HepG2 (cell line): ENCODE data around the gene TNFAIP2. TPM values are rescaled to one million over a fixed set of nuclear protein-coding genes. Genes with fewer than 3 reads are reported as not detected.

Experiments
- ATAC-seq: fragments of 200-7000 bp; cut with Tn5 transposase; 3 replicates; pipeline ENCODE4 v1.9.1; 2020; ENCODE audit warnings: mild to moderate bottlenecking, moderate library complexity
- BruUV-seq: library from RNA; stranded (reverse); fragments of 400-500 nt; replicated peaks from 2 replicates; lab custom pipeline; 2021; lab: Mats Ljungman, UMichigan
- CTCF ChIA-PET: fragments of 300-600 bp; formaldehyde crosslinking; extraction: SDS; loops from one replicate; lab custom pipeline; 2021; ENCODE audit warnings: low total read pairs, inconsistent platforms, low intra/inter-chr PET ratio; lab: Yijun Ruan, JAX
- POLR2A ChIA-PET: fragments of 350-600 bp; sonication (Branson Sonifier 250); formaldehyde crosslinking; loops from one replicate; lab custom pipeline; 2020; ENCODE audit warnings: antibody characterized with exemption, inconsistent platforms; lab: Yijun Ruan, JAX
- DNase-seq: peaks from one replicate; pipeline ENCODE4 v3.0.0-alpha.2; 2015; ENCODE audit warnings: low spot score
- FAIRE-seq: peaks from 3 replicates; lab custom pipeline; 2011; peaks lifted over from hg19 to GRCh38; lab: Jason Lieb, UNC
- H2AFZ ChIP-seq: one replicate; pipeline ENCODE4 v1.6.1; 2011; ENCODE audit warnings: low read length, inconsistent platforms
- H3K27ac ChIP-seq: fragments of 300-600 bp; 3 replicates; pipeline ENCODE4 v1.8.0; 2011; ENCODE audit warnings: mixed run types, mild to moderate bottlenecking, mixed read lengths, low read length, inconsistent platforms; ENCODE audit not compliant: insufficient read depth; ENCODE audit errors: extremely low read length
- H3K27me3 ChIP-seq, 2 experiments: fragments of 200-600 bp in 1 of 2; 2 replicates in 1 of 2; 3 replicates in 1 of 2; pipeline versions ENCODE4 v1.6.0 to v1.8.0; 2011; ENCODE audit warnings: low read length in 2 of 2, mild to moderate bottlenecking in 2 of 2, moderate library complexity in 2 of 2, inconsistent platforms in 1 of 2; ENCODE audit not compliant: insufficient read depth in 2 of 2, control insufficient read depth in 1 of 2
- H3K36me3 ChIP-seq, 2 experiments: fragments of 200-600 bp in 1 of 2; replicated peaks in 1 of 2; 2 replicates in 1 of 2; 3 replicates in 1 of 2; pipeline versions ENCODE4 v1.5.1 to v1.8.0; 2011; ENCODE audit warnings: low read length in 2 of 2, inconsistent platforms in 1 of 2; ENCODE audit not compliant: insufficient read depth in 2 of 2, control insufficient read depth in 1 of 2
- H3K4me1 ChIP-seq: 2 replicates; pipeline ENCODE4 v1.5.1; 2012; ENCODE audit warnings: low read length, inconsistent platforms; ENCODE audit not compliant: insufficient read depth
- H3K4me2 ChIP-seq: 2 replicates; pipeline ENCODE4 v1.6.0; 2011; ENCODE audit warnings: low read depth, low read length, inconsistent platforms
- H3K4me3 ChIP-seq, 3 experiments: fragments of 200-600 bp in 1 of 3; sonication (generic), shearing (Covaris generic) in 1 of 3; replicated peaks in 1 of 3; 2 replicates each; pipeline ENCODE4 v1.5.1; 2011 to 2016; ENCODE audit warnings: low read length in 3 of 3, inconsistent platforms in 2 of 3, low read depth in 2 of 3, mild to moderate bottlenecking in 2 of 3, control low read depth in 1 of 3, mixed read lengths in 1 of 3; ENCODE audit not compliant: insufficient read depth in 1 of 3
- H3K79me2 ChIP-seq: one replicate; pipeline ENCODE4 v1.6.1; 2011; ENCODE audit warnings: low read length, inconsistent platforms; ENCODE audit not compliant: insufficient read depth
- H3K9ac ChIP-seq: 2 replicates; pipeline ENCODE4 v1.6.0; 2011; ENCODE audit warnings: mild to moderate bottlenecking, low read depth, low read length, inconsistent platforms; ENCODE audit not compliant: insufficient read depth
- H3K9me3 ChIP-seq: 2 replicates; pipeline ENCODE4 v1.5.1; 2012; ENCODE audit warnings: mild to moderate bottlenecking, low read length
- H4K20me1 ChIP-seq: 2 replicates; pipeline ENCODE4 v1.6.0; 2011; ENCODE audit warnings: inconsistent platforms, mild to moderate bottlenecking, low read length, moderate library complexity; ENCODE audit not compliant: insufficient read depth
- CAMTA2 ChIP-seq: sonication (generic); formaldehyde crosslinking; IDR thresholded peaks from 2 replicates; pipeline ENCODE4 v1.4.0; 2020; ENCODE audit warnings: mild to moderate bottlenecking, missing genetic modification reagents, borderline replicate concordance
- CREM ChIP-seq, 2 experiments: sonication (generic) in 1 of 2; formaldehyde crosslinking in 1 of 2; IDR thresholded peaks; 2 replicates each; pipeline versions ENCODE4 v1.4.0 to v1.6.1; 2016 to 2020; ENCODE audit warnings: antibody characterized with exemption in 1 of 2, mild to moderate bottlenecking in 1 of 2, missing genetic modification reagents in 1 of 2
- DPF2 ChIP-seq: sonication (generic); formaldehyde crosslinking; IDR thresholded peaks from 2 replicates; pipeline ENCODE4 v1.4.0; 2020; ENCODE audit warnings: mild to moderate bottlenecking, low read depth, missing genetic modification reagents, borderline replicate concordance
- ELF1 ChIP-seq: sonication (generic); formaldehyde crosslinking; IDR thresholded peaks from 2 replicates; pipeline ENCODE4 v1.4.0; 2020; ENCODE audit warnings: missing genetic modification reagents
- ELF3 ChIP-seq: IDR thresholded peaks from 2 replicates; pipeline ENCODE4 v1.6.1; 2016; ENCODE audit warnings: missing genetic modification reagents, missing compliant biosample characterization
- FOXK1 ChIP-seq: sonication (generic); formaldehyde crosslinking; IDR thresholded peaks from 2 replicates; pipeline ENCODE4 v1.4.0; 2020; ENCODE audit warnings: low read depth, missing genetic modification reagents, borderline replicate concordance
- KAT7 ChIP-seq: IDR thresholded peaks from 2 replicates; pipeline ENCODE4 v1.6.1; 2018; ENCODE audit warnings: borderline replicate concordance, missing compliant biosample characterization
- NFE2L2 ChIP-seq: fragments of 150-350 bp; IDR thresholded peaks from 2 replicates; pipeline ENCODE4 v1.6.1; 2014; ENCODE audit warnings: low read length
- REL ChIP-seq: sonication (generic); formaldehyde crosslinking; conservative IDR thresholded peaks from 2 replicates; pipeline ENCODE4 v1.8.0; 2022; ENCODE audit warnings: mild to moderate bottlenecking, missing genetic modification reagents, moderate library complexity
- SIX4 ChIP-seq: sonication (generic); formaldehyde crosslinking; IDR thresholded peaks from 2 replicates; pipeline ENCODE4 v1.4.0; 2020; ENCODE audit warnings: missing genetic modification reagents
- TEAD3 ChIP-seq: optimal IDR thresholded peaks from 2 replicates; pipeline ENCODE3; 2016; ENCODE audit warnings: borderline replicate concordance
- ZEB1 ChIP-seq: IDR thresholded peaks from 2 replicates; pipeline ENCODE4 v1.6.1; 2012; ENCODE audit warnings: mild to moderate bottlenecking, low read depth, inconsistent platforms; ENCODE audit not compliant: insufficient replicate concordance
- ZFP36L1 ChIP-seq: sonication (generic); formaldehyde crosslinking; IDR thresholded peaks from 2 replicates; pipeline ENCODE4 v1.8.0; 2022; ENCODE audit warnings: mild to moderate bottlenecking, missing genetic modification reagents, moderate library complexity
- ZNF10 ChIP-seq: sonication (generic); formaldehyde crosslinking; IDR thresholded peaks from 2 replicates; pipeline ENCODE4 v1.4.0; 2020; ENCODE audit warnings: mild to moderate bottlenecking, low read depth, missing genetic modification reagents, borderline replicate concordance
- ZNF274 ChIP-seq: sonication (generic); formaldehyde crosslinking; IDR thresholded peaks from 2 replicates; pipeline ENCODE4 v1.5.1; 2020; ENCODE audit warnings: mild to moderate bottlenecking, missing genetic modification reagents
- ZNF329 ChIP-seq: sonication (generic); formaldehyde crosslinking; IDR thresholded peaks from 2 replicates; pipeline ENCODE4 v1.9.0; 2021; ENCODE audit warnings: low read depth, mild to moderate bottlenecking, missing genetic modification reagents
- ZNF720 ChIP-seq: sonication (generic); formaldehyde crosslinking; IDR thresholded peaks from 2 replicates; pipeline ENCODE4 v1.4.0; 2020; ENCODE audit warnings: missing genetic modification reagents
- ZSCAN25 ChIP-seq: sonication (generic); formaldehyde crosslinking; IDR thresholded peaks from 2 replicates; pipeline ENCODE4 v1.8.0; 2022; ENCODE audit warnings: mild to moderate bottlenecking, missing genetic modification reagents
- WGBS: methylation state at CpG from one replicate; pipeline ENCODE4 v1.1.6; 2017; ENCODE audit warnings: low lambda C conversion rate; 5-methylcytosine and 5-hydroxymethylcytosine counted together
- in situ Hi-C: cut with HindIII; loops from 2 replicates; pipeline ENCODE4 v1.10.0; 2017; ENCODE audit warnings: low pct_unique_long_range_greater_than_20kb; ENCODE audit not compliant: extremely low pct_ligation_motif_present
- intact Hi-C: fragments of 100-400 bp; cut with micrococcal nuclease; formaldehyde crosslinking; loops from one replicate; pipeline ENCODE4 v1.10.0; 2022; ENCODE audit not compliant: unreplicated experiment
- polyA plus RNA-seq, 8 experiments: library from polyadenylated mRNA; depleted of rRNA in 3 of 8; stranded (reverse) in 7 of 8; unstranded in 1 of 8; fragments of >200 nt; fragmentation: Illumina TruSeq in 4 of 8; extraction: Trizol in 4 of 8; gene quantifications; 2 replicates each; pipeline versions ENCODE4 v1.2.1 to v1.2.3, GENCODE V29; 2011 to 2016; ENCODE audit warnings: low read depth in 4 of 8, missing spikeins in 1 of 8, mixed read lengths in 1 of 8; ENCODE audit not compliant: insufficient read depth in 1 of 8
- total RNA-seq, 5 experiments: library from RNA; depleted of rRNA; stranded (reverse); fragments of >200 nt; fragmentation: Illumina TruSeq; extraction: Trizol; gene quantifications; 2 replicates each; pipeline ENCODE4 v1.2.3, GENCODE V29; 2016; ENCODE audit warnings: low read depth in 1 of 5
- TF ChIP-seq, protein P1 (sequence below): sonication (generic); formaldehyde crosslinking; IDR thresholded peaks from 2 replicates; pipeline ENCODE4 v1.4.0; 2020; ENCODE audit warnings: low read depth, mild to moderate bottlenecking, missing genetic modification reagents
- TF ChIP-seq, protein P2 (sequence below): sonication (generic); formaldehyde crosslinking; IDR thresholded peaks from 2 replicates; pipeline ENCODE4 v1.5.1; 2020; ENCODE audit warnings: missing genetic modification reagents, mild to moderate bottlenecking, borderline replicate concordance

The TNFAIP2 gene
- total and polyA plus RNA-seq, 2 of the 13 experiments (the other 11 are each of a cell fraction or from before 2014, with no cell fraction given) = 0.46 to 1.5 TPM

DNA sequence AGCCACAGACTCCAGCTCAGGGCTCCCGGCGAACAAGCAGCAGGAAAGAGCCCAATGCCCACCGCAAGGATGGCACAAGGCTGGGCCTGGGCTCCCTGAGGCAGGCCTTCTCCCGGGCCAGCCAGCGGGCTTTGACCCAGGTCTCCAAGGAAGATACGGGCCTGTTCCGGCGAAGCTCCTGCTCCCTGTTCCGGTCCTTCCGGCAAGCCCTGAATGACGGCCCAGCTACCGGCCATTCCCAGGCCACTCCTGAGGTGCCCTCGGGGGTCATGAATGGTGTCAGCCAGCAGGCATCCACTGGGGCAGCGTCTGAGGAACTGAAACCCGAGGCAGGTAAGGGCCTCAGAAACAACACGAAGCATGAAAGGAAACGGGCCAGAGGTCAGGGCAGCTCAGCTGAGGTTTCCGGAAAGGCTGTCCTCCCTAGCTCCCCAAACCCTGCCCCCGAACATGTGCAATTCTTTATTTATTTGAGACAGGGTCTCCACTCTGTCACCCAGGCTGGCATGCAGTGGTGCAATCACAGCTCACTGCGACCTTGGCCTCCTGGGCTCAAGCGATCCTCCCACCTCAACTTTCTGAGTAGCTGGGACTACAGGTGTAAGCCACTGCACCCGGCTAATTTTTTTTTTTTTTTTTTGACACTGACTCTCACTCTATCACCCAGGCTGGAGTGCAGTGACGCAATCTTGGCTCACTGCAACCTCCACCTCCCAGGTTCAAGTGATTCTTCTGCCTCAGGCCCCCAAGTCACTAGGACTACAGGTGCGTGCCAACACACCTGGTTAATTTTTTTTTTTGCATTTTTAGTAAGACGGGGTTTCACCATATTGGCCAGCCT lies 22.8 kb upstream of the TNFAIP2 start:
- peak; percentile 99 for FAIRE-seq
- POLR2A ChIA-PET = interaction anchor here (0.6 to 3.9 kb wide), 12 partner anchors 10 to 519 kb away, joined by 3 to 55 read pairs (median 6); partner anchors contain the start of genes CDC42BPB, EIF5 and LBHD2
- in situ Hi-C loops = no loop called here
- H4K20me1 ChIP-seq = peaks cover 13% of the 10 kb centered on the region
- DNase-seq = peak; percentile 95
- H3K27ac ChIP-seq = peak overlapping the region; percentile 99
- H3K79me2 ChIP-seq = peaks cover 25% of the 10 kb centered on the region
- peak overlapping the region; percentile 87 for H3K9ac ChIP-seq
- H3K4me3 ChIP-seq = peak overlapping the region; percentile 63 to 73 (median 65)
- CTCF ChIA-PET = no interaction called here
- no TSS peak for BruUV-seq
- ATAC-seq = peak; percentile 15
- peaks cover 87% of the 10 kb centered on the region for H3K4me1 ChIP-seq
- intact Hi-C loops = loop anchor here (5.0 kb wide), 1 partner anchor 87 kb away; no protein-coding TSS in a partner anchor
- peaks cover 0 to 4% of the 10 kb centered on the region in 2 experiments; a peak in 2 of 5 replicates for H3K36me3 ChIP-seq
- H3K4me2 ChIP-seq = peak overlapping the region; percentile 99
- no peak overlapping the region for H2AFZ ChIP-seq
- no peaks in the 10 kb centered on the region for H3K9me3 ChIP-seq
- under 1% methylated on average over 21 of the region's 25 CpGs for WGBS
- H3K27me3 ChIP-seq = no peaks in the 10 kb centered on the region
- peak; percentile 73; the same call in 1 of the 2 replicates for TF ChIP-seq ZFP36L1 (CRISPR knock-in tag)
- TF ChIP-seq ELF1 = peak; percentile 74
- peak; percentile 90 for TF ChIP-seq FOXK1 (CRISPR knock-in tag)
- TF ChIP-seq, protein P1, sequence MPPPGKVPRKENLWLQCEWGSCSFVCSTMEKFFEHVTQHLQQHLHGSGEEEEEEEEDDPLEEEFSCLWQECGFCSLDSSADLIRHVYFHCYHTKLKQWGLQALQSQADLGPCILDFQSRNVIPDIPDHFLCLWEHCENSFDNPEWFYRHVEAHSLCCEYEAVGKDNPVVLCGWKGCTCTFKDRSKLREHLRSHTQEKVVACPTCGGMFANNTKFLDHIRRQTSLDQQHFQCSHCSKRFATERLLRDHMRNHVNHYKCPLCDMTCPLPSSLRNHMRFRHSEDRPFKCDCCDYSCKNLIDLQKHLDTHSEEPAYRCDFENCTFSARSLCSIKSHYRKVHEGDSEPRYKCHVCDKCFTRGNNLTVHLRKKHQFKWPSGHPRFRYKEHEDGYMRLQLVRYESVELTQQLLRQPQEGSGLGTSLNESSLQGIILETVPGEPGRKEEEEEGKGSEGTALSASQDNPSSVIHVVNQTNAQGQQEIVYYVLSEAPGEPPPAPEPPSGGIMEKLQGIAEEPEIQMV (CRISPR knock-in tag) = no peak; the same call in 1 of the 2 replicates
- 0 out of 2 replicates have a peak, but pooled peaks have one; percentile 21 for TF ChIP-seq REL (CRISPR knock-in tag)
- peak; percentile 96 for TF ChIP-seq TEAD3 (CRISPR knock-in tag)
- no peak for TF ChIP-seq NFE2L2
- TF ChIP-seq SIX4 (CRISPR knock-in tag) = peak; percentile 84
- peak; percentile 45; the same call in 1 of the 2 replicates for TF ChIP-seq KAT7 (CRISPR knock-in tag)
- no peak for TF ChIP-seq CAMTA2 (CRISPR knock-in tag)
- peak; percentile 76; the same call in 1 of the 2 replicates for TF ChIP-seq ZNF274 (CRISPR knock-in tag)
- TF ChIP-seq ZNF10 (CRISPR knock-in tag) = no peak
- peak; percentile 65 for TF ChIP-seq ZEB1
- peak; percentile 75; the same call in 1 of the 2 replicates for TF ChIP-seq CREM (IDR thresholded peaks at IDR 0.05)
- no peak for TF ChIP-seq CREM (CRISPR knock-in tag; IDR thresholded peaks at IDR 0.05)
- peak; percentile 75 for TF ChIP-seq DPF2 (CRISPR knock-in tag)
- peak; percentile 83; the same call in 1 of the 2 replicates for TF ChIP-seq ZNF329 (CRISPR knock-in tag)
- TF ChIP-seq ELF3 (CRISPR knock-in tag) = peak; percentile 88
- TF ChIP-seq ZSCAN25 = peak; percentile 88
- TF ChIP-seq ZNF720 = no peak
- TF ChIP-seq, protein P2, sequence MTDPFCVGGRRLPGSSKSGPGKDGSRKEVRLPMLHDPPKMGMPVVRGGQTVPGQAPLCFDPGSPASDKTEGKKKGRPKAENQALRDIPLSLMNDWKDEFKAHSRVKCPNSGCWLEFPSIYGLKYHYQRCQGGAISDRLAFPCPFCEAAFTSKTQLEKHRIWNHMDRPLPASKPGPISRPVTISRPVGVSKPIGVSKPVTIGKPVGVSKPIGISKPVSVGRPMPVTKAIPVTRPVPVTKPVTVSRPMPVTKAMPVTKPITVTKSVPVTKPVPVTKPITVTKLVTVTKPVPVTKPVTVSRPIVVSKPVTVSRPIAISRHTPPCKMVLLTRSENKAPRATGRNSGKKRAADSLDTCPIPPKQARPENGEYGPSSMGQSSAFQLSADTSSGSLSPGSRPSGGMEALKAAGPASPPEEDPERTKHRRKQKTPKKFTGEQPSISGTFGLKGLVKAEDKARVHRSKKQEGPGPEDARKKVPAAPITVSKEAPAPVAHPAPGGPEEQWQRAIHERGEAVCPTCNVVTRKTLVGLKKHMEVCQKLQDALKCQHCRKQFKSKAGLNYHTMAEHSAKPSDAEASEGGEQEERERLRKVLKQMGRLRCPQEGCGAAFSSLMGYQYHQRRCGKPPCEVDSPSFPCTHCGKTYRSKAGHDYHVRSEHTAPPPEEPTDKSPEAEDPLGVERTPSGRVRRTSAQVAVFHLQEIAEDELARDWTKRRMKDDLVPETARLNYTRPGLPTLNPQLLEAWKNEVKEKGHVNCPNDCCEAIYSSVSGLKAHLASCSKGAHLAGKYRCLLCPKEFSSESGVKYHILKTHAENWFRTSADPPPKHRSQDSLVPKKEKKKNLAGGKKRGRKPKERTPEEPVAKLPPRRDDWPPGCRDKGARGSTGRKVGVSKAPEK (CRISPR knock-in tag) = peak; percentile 93; the same call in 1 of the 2 replicates
